HepG2 (cell line): Measurements from ENCODE around the gene CHN2. TPM values are rescaled to one million over a fixed set of nuclear protein-coding genes. Genes with fewer than 3 reads are reported as not detected.

Experiments used
- ATF3 ChIP-seq: sonication (generic); formaldehyde crosslinking; IDR thresholded peaks from 2 replicates; pipeline ENCODE4 v1.4.0; 2020; ENCODE audit warnings: missing genetic modification reagents
- GFI1 ChIP-seq: sonication (generic); formaldehyde crosslinking; IDR thresholded peaks from 2 replicates; pipeline ENCODE4 v1.5.0; 2020; ENCODE audit warnings: missing genetic modification reagents, mild to moderate bottlenecking, borderline replicate concordance
- GMEB1 ChIP-seq: sonication (generic); formaldehyde crosslinking; IDR thresholded peaks from 2 replicates; pipeline ENCODE4 v1.5.1; 2020; ENCODE audit warnings: missing genetic modification reagents, mild to moderate bottlenecking, borderline replicate concordance
- HIC2 ChIP-seq: sonication (generic); formaldehyde crosslinking; IDR thresholded peaks from 2 replicates; pipeline ENCODE4 v1.9.0; 2022; ENCODE audit warnings: low read depth, missing genetic modification reagents
- MXD3 ChIP-seq: IDR thresholded peaks from 2 replicates; pipeline ENCODE4 v1.6.1; 2016; ENCODE audit warnings: mild to moderate bottlenecking, missing biosample characterization, missing genetic modification reagents
- MYNN ChIP-seq: sonication (generic); formaldehyde crosslinking; IDR thresholded peaks from 2 replicates; pipeline ENCODE4 v1.4.0; 2020; ENCODE audit warnings: mild to moderate bottlenecking, low read depth, missing genetic modification reagents
- PPARG ChIP-seq: conservative IDR thresholded peaks from 2 replicates; pipeline ENCODE4 v1.6.1; 2016; ENCODE audit warnings: missing biosample characterization, missing genetic modification reagents
- SRSF9 ChIP-seq: fragments of 200-400 bp; formaldehyde crosslinking; IDR thresholded peaks from 2 replicates; pipeline ENCODE4 v1.6.1; 2018; ENCODE audit warnings: borderline replicate concordance, mild to moderate bottlenecking, low read depth, low read length; ENCODE audit not compliant: insufficient read depth, poor library complexity, severe bottlenecking
- SYNCRIP ChIP-seq: fragments of 200-400 bp; formaldehyde crosslinking; IDR thresholded peaks from 2 replicates; pipeline ENCODE4 v1.6.1; 2018; ENCODE audit warnings: mild to moderate bottlenecking, low read depth, low read length; ENCODE audit not compliant: insufficient read depth
- WIZ ChIP-seq: sonication (generic); formaldehyde crosslinking; IDR thresholded peaks from 2 replicates; pipeline ENCODE4 v1.5.1; 2020; ENCODE audit warnings: mild to moderate bottlenecking, missing genetic modification reagents
- ZFP36L1 ChIP-seq: sonication (generic); formaldehyde crosslinking; IDR thresholded peaks from 2 replicates; pipeline ENCODE4 v1.8.0; 2022; ENCODE audit warnings: mild to moderate bottlenecking, missing genetic modification reagents, moderate library complexity
- ZMAT5 ChIP-seq: sonication (generic); formaldehyde crosslinking; IDR thresholded peaks from 2 replicates; pipeline ENCODE4 v1.5.0; 2020; ENCODE audit warnings: mild to moderate bottlenecking, low read depth, missing genetic modification reagents, borderline replicate concordance
- ZNF101 ChIP-seq: sonication (generic); formaldehyde crosslinking; IDR thresholded peaks from 2 replicates; pipeline ENCODE4 v1.4.0; 2020; ENCODE audit warnings: mild to moderate bottlenecking, low read depth, missing genetic modification reagents, borderline replicate concordance
- ZNF232 ChIP-seq: sonication (generic); formaldehyde crosslinking; IDR thresholded peaks from 2 replicates; pipeline ENCODE4 v1.4.0; 2020; ENCODE audit warnings: missing genetic modification reagents, borderline replicate concordance
- ZNF30 ChIP-seq: sonication (generic); formaldehyde crosslinking; IDR thresholded peaks from 2 replicates; pipeline ENCODE4 v1.5.0; 2020; ENCODE audit warnings: mild to moderate bottlenecking, missing genetic modification reagents
- ZNF616 ChIP-seq: sonication (generic); formaldehyde crosslinking; IDR thresholded peaks from 2 replicates; pipeline ENCODE4 v1.5.0; 2020; ENCODE audit warnings: low read depth, mild to moderate bottlenecking, missing genetic modification reagents
- ZNF83 ChIP-seq: sonication (generic); formaldehyde crosslinking; IDR thresholded peaks from 2 replicates; pipeline ENCODE4 v1.4.0; 2020; ENCODE audit warnings: missing genetic modification reagents, mild to moderate bottlenecking, borderline replicate concordance
- ZSCAN31 ChIP-seq: sonication (generic); formaldehyde crosslinking; IDR thresholded peaks from 2 replicates; pipeline ENCODE4 v1.5.0; 2020; ENCODE audit warnings: low read depth, mild to moderate bottlenecking, missing genetic modification reagents
- polyA plus RNA-seq, 8 experiments: library from polyadenylated mRNA; depleted of rRNA in 3 of 8; stranded (reverse) in 7 of 8; unstranded in 1 of 8; fragments of >200 nt; fragmentation: Illumina TruSeq in 4 of 8; extraction: Trizol in 4 of 8; gene quantifications; 2 replicates each; pipeline versions ENCODE4 v1.2.1 to v1.2.3, GENCODE V29; 2011 to 2016; ENCODE audit warnings: low read depth in 4 of 8, missing spikeins in 1 of 8, mixed read lengths in 1 of 8; ENCODE audit not compliant: insufficient read depth in 1 of 8
- total RNA-seq, 5 experiments: library from RNA; depleted of rRNA; stranded (reverse); fragments of >200 nt; fragmentation: Illumina TruSeq; extraction: Trizol; gene quantifications; 2 replicates each; pipeline ENCODE4 v1.2.3, GENCODE V29; 2016; ENCODE audit warnings: low read depth in 1 of 5
- TF ChIP-seq, protein P1 (sequence below): sonication (generic); formaldehyde crosslinking; IDR thresholded peaks from 2 replicates; pipeline ENCODE4 v1.5.1; 2020; ENCODE audit warnings: missing genetic modification reagents, mild to moderate bottlenecking, borderline replicate concordance
- TF ChIP-seq, protein P2 (sequence below): sonication (generic); formaldehyde crosslinking; IDR thresholded peaks from 2 replicates; pipeline ENCODE4 v1.5.0; 2020; ENCODE audit warnings: missing genetic modification reagents

CHN2 gene
- total and polyA plus RNA-seq, 2 of the 13 experiments (the other 11 are each of a cell fraction or from before 2014, with no cell fraction given): 23.5 to 30.5 TPM

DNA sequence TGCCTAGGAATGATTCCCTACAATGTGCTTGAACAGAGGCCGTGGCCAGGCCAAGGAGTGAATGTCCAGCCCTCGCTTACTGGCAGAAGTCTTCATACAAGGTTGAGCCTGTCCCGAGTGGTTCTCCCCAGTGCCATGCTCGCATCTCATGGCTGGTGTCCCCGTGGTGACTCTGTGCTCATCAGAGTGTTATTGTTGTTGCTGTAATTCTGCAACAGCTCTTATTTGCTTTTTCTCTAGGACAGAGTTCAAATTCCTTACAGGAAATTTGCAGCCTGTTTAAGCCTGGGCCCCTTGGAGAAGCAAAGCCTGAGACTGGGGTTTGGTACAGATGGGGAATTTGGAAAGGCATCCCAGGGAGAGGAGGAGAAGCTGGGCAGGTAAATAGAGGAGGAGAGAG, 211.3 kb downstream of the CHN2 start (continued):
- TF ChIP-seq, protein P1, sequence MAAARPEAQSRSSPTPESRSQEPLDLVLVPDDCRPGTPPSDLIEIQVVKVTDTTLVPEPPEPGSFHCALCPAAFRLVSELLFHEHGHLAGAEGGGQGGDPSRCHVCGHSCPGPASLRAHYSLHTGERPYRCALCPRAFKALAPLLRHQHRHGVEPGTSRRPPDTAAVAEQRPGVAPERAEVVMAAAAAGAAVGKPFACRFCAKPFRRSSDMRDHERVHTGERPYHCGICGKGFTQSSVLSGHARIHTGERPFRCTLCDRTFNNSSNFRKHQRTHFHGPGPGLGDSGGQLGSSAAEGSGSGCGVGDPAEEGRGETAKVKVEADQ: no peak
- no peak for TF ChIP-seq HIC2 (CRISPR knock-in tag)
- no peak for TF ChIP-seq ZNF616 (CRISPR knock-in tag)
- no peak for TF ChIP-seq MYNN
- no peak for TF ChIP-seq SYNCRIP
- no peak for TF ChIP-seq GMEB1 (CRISPR knock-in tag)
- TF ChIP-seq ZMAT5 (CRISPR knock-in tag): no peak
- no peak for TF ChIP-seq ZSCAN31 (CRISPR knock-in tag)
- TF ChIP-seq ZNF101 (CRISPR knock-in tag): no peak
- TF ChIP-seq SRSF9: no peak
- no peak for TF ChIP-seq ZNF232 (CRISPR knock-in tag)
- no peak for TF ChIP-seq ZNF30 (CRISPR knock-in tag)
- TF ChIP-seq PPARG (CRISPR knock-in tag): peak; percentile 92
- no peak for TF ChIP-seq ZFP36L1 (CRISPR knock-in tag)
- no peak for TF ChIP-seq GFI1 (CRISPR knock-in tag)
- no peak for TF ChIP-seq ZNF83 (CRISPR knock-in tag)
- TF ChIP-seq ATF3 (CRISPR knock-in tag): no peak
- no peak for TF ChIP-seq WIZ (CRISPR knock-in tag)
- TF ChIP-seq, protein P2, sequence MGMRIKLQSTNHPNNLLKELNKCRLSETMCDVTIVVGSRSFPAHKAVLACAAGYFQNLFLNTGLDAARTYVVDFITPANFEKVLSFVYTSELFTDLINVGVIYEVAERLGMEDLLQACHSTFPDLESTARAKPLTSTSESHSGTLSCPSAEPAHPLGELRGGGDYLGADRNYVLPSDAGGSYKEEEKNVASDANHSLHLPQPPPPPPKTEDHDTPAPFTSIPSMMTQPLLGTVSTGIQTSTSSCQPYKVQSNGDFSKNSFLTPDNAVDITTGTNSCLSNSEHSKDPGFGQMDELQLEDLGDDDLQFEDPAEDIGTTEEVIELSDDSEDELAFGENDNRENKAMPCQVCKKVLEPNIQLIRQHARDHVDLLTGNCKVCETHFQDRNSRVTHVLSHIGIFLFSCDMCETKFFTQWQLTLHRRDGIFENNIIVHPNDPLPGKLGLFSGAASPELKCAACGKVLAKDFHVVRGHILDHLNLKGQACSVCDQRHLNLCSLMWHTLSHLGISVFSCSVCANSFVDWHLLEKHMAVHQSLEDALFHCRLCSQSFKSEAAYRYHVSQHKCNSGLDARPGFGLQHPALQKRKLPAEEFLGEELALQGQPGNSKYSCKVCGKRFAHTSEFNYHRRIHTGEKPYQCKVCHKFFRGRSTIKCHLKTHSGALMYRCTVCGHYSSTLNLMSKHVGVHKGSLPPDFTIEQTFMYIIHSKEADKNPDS (CRISPR knock-in tag): no peak
- no peak for TF ChIP-seq MXD3 (CRISPR knock-in tag)
